Measurements from ENCODE around the gene PLEKHG2.

DNA sequence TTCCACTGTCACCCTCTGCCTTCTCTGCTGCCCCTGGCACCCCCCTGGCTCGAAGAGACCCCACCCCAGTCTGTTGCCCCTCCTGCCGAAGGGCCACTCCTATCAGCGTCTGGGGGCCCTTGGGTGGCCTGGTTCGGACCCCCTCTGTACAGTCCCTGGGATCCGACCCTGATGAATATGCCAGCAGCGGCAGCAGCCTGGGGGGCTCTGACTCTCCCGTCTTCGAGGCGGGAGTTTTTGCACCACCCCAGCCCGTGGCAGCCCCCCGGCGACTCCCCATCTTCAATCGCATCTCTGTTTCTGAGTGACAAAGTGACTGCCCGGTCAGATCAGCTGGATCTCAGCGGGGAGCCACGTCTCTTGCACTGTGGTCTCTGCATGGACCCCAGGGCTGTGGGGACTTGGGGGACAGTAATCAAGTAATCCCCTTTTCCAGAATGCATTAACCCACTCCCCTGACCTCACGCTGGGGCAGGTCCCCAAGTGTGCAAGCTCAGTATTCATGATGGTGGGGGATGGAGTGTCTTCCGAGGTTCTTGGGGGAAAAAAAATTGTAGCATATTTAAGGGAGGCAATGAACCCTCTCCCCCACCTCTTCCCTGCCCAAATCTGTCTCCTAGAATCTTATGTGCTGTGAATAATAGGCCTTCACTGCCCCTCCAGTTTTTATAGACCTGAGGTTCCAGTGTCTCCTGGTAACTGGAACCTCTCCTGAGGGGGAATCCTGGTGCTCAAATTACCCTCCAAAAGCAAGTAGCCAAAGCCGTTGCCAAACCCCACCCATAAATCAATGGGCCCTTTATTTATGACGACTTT is 3.9 kb upstream of the PLEKHG2 start:
- TF ChIP-seq CTCF (IDR thresholded peaks at IDR 0.05) (no peak), POLR2AphosphoS5 (IDR thresholded peaks at IDR 0.05) (peak; percentile 59 to 92 (median 77)), POLR2A (IDR thresholded peaks at IDR 0.05) (peak; percentile 46)
